ENCODE results near the gene ITFG1.
"Not testable (repeated sequence)": the region's sequence is repeated elsewhere in the genome, so short reads cannot be mapped to it uniquely, and the experiment has no call there.

The ITFG1 gene

DNA sequence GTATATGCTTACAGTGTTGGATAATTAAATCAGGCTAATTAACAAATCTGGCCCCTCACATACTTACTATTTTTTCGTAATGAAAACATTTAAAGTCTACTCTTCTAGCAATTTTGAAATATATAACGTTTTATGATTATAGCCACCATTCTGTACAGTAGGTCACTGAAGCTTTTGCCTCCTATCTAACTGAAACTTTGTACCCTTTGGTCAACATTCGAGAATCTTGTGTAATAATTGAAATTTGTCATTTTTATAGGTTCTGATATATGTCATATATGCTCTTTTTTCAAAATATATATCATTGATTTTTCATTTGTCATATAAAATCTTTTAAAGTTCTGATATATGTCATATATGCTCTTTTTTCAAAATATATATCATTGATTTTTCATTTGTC, 12.9 kb upstream of the ITFG1 start:
- no peak for DNase-seq (ENCODE audit: low read depth)

- not testable (repeated sequence) for DNase-seq (ENCODE audit: low read depth)
Measured at GRCh38 chr16:47473004-47473403, 12.1 kb upstream of the ITFG1 start.

GRCh38 chr16:47470810-47471209, 9.9 kb upstream of the ITFG1 start:
- DNase-seq (ENCODE audit: low read depth), result no peak

DNA sequence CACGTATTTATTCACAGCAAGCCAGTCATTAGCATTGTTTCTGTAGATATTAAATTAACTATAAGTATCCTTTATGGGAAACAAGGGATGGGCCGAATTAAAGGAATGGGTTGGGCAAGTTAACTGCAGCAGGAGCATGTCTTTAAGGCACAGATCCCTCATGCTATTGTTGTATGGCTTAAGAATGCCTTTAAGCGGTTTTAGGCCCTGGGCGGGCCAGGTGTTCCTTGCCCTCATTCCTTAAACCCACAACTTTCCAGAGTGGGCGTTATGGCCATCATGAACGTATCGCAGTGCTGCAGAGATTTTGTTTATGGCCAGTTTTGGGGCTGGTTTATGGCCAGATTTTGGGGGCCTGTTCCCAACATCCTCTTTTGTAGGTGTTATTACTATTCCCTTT, 9.3 kb upstream of the ITFG1 start:
- no peak for DNase-seq (ENCODE audit: low read depth)

- DNase-seq (ENCODE audit: low read depth), result no peak
Measured at GRCh38 chr16:47469227-47469626, 8.4 kb upstream of the ITFG1 start.

DNA sequence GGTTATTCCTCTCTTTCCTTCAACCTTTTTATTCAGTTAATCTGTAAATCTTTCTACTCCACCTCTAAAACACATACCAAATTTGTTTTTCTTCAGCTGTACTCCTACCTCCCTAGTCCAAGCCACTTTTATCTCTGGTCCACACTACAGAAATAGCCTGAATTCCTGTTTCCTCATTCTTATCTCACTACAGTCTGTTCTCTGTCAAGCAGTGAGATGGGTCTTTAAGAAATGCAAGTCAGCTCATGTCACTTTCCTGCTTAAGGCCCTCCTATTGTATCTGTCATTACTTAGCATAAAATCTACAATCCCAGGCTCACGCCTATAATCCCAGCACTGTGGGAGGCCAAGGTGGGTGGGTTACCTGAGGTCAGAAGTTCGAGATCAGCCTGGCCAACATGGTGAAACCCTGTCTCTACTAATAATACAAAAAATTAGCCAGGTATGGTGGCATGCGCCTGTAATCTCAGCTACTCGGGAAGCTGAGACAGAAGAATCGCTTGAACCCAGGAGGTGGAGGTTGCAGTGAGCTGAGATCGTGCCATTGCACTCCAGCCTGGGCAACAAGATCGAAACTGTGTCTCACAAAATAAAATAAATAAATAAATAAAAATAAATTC, 7.3 kb upstream of the ITFG1 start:
- DNase-seq (ENCODE audit: low read depth), result not testable (repeated sequence)

DNA sequence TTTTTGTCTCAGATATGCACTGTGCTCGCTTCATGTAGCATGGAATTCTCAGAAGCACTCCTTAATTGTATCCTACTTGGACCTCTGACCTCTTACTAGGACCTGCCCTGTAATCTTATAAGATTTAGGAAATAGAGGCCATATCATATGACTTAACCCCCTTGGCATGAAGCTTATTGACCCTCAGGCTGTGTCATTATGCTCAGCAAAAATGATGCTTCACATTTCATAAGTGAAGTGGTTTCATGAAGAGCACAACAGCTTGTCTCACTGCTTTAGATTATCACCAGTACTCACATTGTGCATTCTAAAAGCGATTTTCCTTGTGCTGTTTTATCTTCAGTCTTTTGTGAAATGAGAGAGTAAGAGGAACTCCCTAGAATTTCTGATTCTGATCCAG, 6.6 kb upstream of the ITFG1 start:
- DNase-seq (ENCODE audit: low read depth), result no peak

GRCh38 chr16:47465919-47466630, 5.2 kb upstream of the ITFG1 start:
- no peak for DNase-seq (ENCODE audit: low read depth)

DNA sequence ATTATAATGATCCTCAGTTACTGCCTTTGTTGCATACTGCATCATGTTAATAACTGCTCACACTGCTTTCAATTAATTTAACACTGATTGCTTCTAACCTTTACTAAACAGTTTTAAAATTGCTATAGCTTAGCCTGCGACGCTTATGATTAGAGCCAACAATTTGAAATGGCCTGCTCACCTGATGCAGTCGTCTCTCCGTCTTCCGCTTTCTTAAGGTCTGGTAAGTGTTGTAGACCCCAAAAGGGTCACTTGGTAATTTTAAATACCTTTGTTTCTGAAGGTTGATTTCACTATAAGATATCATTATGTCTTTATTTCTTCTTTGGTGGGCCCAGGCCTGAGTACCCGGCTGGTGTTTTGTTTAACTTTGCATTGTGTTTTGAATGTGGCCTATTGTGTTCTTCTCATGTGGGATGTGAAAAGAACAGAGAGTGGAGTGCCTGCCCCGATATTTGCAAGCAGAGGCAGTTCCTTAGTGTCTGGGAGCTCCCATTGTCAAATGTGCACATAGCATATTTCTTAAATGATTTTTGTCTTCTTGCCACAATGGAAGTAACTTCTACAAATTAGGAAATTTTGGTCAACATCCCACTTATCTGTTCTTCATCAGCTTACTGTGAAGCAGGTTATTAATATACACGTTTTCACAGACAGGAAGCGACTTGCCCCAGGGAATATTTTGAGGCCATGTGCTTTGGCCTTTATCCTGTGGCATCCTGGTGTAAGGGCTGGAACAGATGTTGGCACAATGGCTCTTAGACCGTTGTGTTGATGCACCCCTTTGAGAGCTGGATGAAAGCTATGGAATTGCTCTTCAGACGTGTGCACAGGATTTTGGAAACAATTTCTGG, 3.1 kb upstream of the ITFG1 start:
- no peak for DNase-seq (ENCODE audit: low read depth)

- peak; percentile 13 for DNase-seq (ENCODE audit: low read depth)
Measured at GRCh38 chr16:47461598-47462266, 869 bp upstream of the ITFG1 start.

DNA sequence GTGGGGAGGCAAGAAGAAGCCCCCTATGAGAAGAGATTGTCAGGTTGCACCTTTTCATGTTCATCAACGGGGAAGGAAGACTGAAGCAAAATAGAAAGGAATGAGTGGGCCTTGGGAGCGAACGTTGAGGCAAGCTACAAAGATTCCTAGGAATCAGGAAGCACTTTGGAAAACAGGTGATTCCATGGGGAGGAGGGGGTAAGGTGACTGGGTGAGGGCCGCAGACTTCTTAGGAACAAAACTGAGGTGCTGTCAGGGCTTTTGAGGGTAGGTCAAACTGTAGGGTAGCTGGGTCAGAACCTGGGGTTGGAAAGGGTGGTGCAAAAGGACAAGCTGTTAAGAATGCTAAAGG, 528 bp downstream of the ITFG1 start:
- no peak for DNase-seq (ENCODE audit: low read depth)

- DNase-seq (ENCODE audit: low read depth), result no peak
Measured at GRCh38 chr16:47459603-47460002, 1.3 kb downstream of the ITFG1 start.

DNA sequence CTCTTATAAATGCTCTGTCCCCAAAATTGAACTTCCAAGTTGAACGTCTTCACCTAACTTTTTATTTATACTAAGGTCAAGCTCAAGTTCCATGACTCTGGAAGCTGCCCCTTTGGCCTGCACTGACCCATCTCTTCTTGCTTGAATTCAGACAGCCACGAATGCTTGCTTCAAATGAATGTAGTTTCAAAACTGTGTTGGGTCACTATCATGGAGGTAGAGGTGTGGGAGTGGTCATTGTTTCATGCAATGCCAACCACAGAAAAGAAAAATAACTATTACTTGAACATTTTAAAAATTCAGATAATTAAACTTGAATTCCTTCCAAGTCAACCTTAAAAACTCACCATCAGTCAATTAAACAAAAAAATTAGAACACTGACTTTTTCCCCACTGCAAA, 2.5 kb downstream of the ITFG1 start:
- no peak for DNase-seq (ENCODE audit: low read depth)

- DNase-seq (ENCODE audit: low read depth), result no peak
Measured at GRCh38 chr16:47449788-47450187, 11.1 kb downstream of the ITFG1 start.

- no peak for DNase-seq (ENCODE audit: low read depth)
Measured at GRCh38 chr16:47448830-47449575, 11.9 kb downstream of the ITFG1 start.

- no peak for DNase-seq (ENCODE audit: low read depth)
Measured at GRCh38 chr16:47446431-47446830, 14.4 kb downstream of the ITFG1 start.

- not testable (repeated sequence) for DNase-seq (ENCODE audit: low read depth)
Measured at GRCh38 chr16:47442884-47443283, 18.0 kb downstream of the ITFG1 start.

DNA sequence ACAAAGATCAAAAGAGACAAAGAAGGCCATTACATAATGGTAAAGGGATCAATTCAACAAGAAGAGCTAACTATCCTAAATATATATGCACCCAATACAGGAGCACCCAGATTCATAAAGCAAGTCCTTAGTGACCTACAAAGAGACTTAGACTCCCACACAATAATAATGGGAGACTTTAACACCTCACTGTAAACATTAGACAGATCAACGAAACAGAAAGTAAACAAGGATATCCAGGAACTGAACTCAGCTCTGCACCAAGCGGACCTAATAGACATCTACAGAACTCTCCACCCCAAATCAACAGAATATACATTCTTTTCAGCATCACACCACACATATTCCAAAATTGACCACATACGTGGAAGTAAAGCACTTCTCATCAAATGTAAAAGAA, 20.8 kb downstream of the ITFG1 start:
- not testable (repeated sequence) for DNase-seq (ENCODE audit: low read depth)

GRCh38 chr16:47434274-47434673, 26.6 kb downstream of the ITFG1 start:
- DNase-seq (ENCODE audit: low read depth), result not testable (repeated sequence)

- no peak for DNase-seq (ENCODE audit: low read depth)
Measured at GRCh38 chr16:47431960-47432359, 28.9 kb downstream of the ITFG1 start.

DNA sequence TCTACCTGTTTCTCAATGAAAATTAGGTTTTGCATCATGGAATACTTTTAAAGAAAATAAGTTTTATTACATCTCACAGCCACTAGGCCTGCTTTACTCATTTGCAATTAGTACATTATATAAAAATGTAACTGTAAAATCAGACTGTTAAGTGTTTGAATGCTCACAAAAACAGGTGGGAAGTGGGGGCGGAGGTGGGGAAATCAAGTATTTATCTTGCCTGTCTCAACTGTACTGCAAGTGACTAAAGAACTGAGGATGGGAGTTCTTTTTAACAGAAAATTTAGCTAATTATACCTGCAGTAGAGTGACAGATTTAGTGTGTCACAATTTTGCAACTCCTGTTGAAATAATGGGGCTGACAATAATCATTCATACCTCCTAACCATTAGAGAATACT, 34.1 kb downstream of the ITFG1 start:
- DNase-seq (ENCODE audit: low read depth), result no peak

DNA sequence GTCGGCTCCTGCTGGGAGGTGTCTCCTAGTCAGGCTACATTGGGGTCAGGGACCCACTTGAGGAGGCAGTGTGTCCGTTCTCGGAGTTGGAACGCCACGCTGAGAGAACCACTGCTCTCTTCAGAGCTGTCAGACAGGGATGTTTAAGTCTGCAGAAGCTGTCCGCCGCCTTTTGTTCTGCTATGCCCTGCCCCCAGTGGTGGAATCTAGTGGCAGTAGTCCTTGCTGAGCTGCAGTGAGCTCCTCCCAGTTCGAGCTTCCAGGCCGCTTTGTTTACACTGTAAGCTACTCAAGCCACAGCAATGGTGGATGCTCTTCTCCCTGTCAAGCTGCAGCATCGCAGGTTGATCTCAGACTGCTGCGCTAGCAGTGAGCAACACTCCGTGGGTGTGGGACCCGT, 36.0 kb downstream of the ITFG1 start:
- no peak for DNase-seq (ENCODE audit: low read depth)
